M059J (cell line): ENCODE measurements around the gene TTC28. TPM values are rescaled to one million over a fixed set of nuclear protein-coding genes. Genes with fewer than 3 reads are reported as not detected.
"Not testable (repeated sequence)": the region's sequence is repeated elsewhere in the genome, so short reads cannot be mapped to it uniquely, and the experiment has no call there.

Experiments used
- DNase-seq: peaks from one replicate; pipeline ENCODE4 v3.0.0-alpha.2; 2012; ENCODE audit warnings: low read depth
- total RNA-seq: library from RNA; depleted of rRNA; stranded (reverse); fragments of >200 nt; shearing (Covaris generic); gene quantifications from 2 replicates; pipeline ENCODE4 v1.2.3, GENCODE V29; 2014

TTC28 gene
- total RNA-seq, 1 experiment from 2014 or later: 13.9 TPM

DNA sequence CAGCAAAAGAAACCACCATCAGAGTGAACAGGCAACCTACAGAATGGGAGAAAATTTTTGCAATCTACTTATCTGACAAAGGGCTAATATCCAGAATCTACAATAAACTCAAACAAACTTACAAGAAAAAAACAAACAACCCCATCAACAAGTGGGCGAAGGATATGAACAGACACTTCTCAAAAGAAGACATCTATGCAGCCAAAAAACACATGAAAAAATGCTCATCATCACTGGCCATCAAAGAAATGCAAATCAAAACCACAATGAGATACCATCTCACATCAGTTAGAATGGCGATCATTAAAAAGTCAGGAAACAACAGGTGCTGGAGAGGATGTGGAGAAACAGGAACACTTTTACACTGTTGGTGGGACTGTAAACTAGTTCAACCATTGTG is 188.4 kb downstream of the TTC28 start:
- DNase-seq: not testable (repeated sequence)

GRCh38 chr22:28488825-28489224 is 190.8 kb downstream of the TTC28 start:
- DNase-seq: no peak

- DNase-seq: no peak
Observed at GRCh38 chr22:28484662-28485061, 195.0 kb downstream of the TTC28 start.

- DNase-seq: no peak
Observed at GRCh38 chr22:28481725-28482124, 197.9 kb downstream of the TTC28 start.

- no peak for DNase-seq
Observed at GRCh38 chr22:28480000-28480715, 199.5 kb downstream of the TTC28 start.

DNA sequence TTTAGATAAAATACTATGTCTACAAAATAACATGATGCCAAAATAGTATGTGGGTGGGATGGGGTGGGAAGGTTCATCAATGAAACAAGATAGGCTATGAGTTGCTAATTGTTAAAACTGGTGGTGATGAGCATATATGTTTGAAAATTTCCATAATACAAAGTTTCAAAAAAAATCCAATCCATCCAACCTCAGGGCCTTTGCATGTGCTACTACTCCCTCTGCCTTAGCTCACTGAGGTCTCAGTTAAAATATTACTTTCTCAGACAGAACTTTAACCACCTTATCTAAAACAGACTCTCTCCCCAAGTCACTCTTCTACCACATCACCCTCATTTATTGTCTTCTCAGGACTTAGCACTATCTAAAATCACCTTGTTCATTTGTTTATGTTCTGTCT is 201.1 kb downstream of the TTC28 start:
- DNase-seq: no peak

DNA sequence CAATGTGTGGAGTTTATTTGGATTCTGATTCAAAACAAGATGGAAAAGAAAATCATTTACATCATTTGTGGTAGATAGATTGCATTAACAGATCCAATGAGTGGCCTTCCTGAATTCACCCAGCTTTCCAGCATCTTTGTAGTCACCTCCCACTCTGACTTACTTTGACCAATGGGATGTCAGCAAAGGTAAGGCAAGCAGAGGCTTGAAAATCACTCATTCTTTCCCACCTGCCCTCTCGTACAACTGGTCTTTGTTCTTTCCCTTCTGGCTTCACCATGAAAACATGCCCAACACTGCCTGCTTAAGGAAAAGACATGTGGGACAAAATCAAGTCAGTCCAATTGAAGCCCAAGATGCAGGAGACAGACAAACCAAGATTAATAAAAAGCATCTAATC is 202.1 kb downstream of the TTC28 start:
- DNase-seq: no peak

GRCh38 chr22:28474330-28474729 is 205.3 kb downstream of the TTC28 start:
- no peak for DNase-seq

GRCh38 chr22:28473258-28473657 is 206.4 kb downstream of the TTC28 start:
- DNase-seq: no peak

GRCh38 chr22:28467055-28467454 is 212.6 kb downstream of the TTC28 start:
- DNase-seq: not testable (repeated sequence)

DNA sequence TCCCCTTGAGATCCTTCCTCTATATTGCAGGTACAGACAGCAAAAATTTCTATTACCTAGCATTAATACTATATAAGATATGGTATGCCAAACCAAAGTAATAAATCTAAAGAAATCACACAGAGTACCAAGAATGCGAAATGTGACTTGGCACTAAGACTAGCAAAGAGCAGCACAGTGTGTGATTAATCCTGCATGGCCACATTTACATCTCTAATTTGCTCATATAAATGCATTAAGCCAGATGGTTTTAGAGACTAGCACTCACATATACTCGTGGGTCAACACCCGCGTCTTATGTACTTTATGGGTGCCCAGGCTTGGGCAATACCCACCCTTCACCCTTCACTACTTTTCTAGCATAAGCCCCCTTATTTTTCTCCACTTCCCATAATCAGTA is 213.2 kb downstream of the TTC28 start:
- DNase-seq: no peak

DNA sequence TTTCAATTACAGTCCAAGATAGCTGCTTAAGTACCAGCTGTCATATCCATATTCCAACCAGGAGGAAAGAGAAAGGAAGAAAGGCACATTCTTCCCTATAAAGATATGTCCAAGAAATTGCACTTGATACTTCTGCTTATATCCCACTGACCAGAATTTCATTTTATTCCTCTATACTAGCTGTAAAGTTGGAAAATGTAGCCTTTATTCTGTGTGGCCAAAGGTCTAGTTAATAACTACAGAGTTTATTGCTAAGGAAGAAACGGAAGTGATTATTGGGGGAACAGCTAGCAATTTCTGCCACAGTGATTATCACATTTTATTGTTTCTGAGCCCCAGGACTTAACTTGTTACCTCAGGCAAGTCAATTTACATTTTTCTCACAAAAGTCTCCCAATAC is 213.8 kb downstream of the TTC28 start:
- DNase-seq: no peak

- DNase-seq: no peak
Observed at GRCh38 chr22:28464127-28464526, 215.5 kb downstream of the TTC28 start.

DNA sequence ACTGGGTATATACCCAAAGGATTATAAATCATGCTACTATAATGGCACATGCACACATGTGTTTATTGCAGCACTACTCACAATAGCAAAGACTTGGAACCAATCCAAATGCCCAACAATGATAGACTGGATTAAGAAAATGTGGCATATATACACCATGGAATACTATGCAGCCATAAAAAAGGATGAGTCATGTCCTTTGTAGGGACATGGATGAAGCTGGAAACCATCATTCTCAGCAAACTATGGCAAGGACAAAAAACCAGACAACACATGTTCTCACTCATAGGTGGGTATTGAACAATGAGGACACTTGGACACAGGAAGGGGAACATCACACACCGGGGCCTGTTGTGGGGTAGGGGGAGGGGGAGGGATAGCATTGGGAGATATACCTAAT is 216.2 kb downstream of the TTC28 start:
- DNase-seq: not testable (repeated sequence)

DNA sequence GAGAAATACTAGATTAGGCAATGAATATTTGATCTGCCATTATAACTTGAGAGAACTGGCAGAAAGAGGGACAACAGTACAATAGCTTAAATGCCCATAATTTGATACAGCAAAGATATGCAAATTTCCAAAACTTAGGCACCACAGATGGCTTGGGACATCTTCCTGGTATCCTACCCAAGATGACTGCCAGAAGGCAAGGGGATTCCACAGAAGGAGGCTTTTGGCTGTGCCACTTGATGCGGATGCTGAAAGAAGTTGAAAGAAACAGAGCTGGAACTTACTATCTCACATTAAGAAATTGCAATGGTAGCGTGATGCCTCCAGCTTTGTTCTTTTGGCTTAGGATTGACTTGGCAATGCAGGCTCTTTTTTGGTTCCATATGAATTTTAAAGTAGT is 216.7 kb downstream of the TTC28 start:
- DNase-seq: no peak

DNA sequence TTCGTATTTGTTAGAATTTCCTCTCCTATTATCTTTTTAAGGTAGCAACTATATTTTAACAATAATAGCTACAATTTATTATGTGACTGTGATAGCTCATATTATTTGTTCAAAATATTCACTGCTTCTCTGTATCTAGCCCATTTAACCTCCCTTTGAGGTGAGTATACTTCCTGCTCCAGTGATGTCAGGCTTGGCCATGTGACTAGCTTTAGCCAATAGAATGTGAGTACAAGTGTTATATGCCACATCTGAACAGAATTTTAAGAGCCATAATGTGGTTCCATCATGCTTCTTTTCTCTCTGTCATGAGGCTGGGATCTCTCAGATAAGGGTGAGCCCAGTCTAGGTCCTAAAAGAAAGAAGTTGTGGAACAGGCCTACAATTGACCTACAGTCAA is 217.6 kb downstream of the TTC28 start:
- DNase-seq: no peak

- DNase-seq: no peak
Observed at GRCh38 chr22:28454431-28455064, 225.1 kb downstream of the TTC28 start.

DNA sequence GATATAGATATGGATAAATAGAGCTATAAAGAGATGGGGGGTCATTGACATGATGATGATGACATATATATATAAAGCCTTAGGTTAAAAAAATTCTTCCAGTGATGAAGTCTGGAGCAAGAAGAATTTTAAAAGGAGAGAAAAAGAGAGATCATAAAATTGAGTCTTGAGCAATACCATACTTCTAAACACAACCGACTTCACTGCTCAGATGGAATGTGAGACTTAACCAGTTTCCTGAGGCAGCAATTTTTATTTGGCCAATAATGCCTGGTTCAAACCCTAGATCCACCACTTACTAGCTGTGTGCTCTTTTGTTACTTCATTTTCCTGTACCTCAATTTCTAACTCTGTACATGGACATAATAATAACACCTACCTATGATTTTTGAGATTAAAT is 229.5 kb downstream of the TTC28 start:
- no peak for DNase-seq

- no peak for DNase-seq
Observed at GRCh38 chr22:28449041-28449440, 230.6 kb downstream of the TTC28 start.

GRCh38 chr22:28448625-28449024 is 231.0 kb downstream of the TTC28 start:
- no peak for DNase-seq

GRCh38 chr22:28444659-28445058 is 235.0 kb downstream of the TTC28 start:
- no peak for DNase-seq

GRCh38 chr22:28443526-28443876 is 236.1 kb downstream of the TTC28 start:
- peak; percentile 71 for DNase-seq

GRCh38 chr22:28442711-28443525 is 236.7 kb downstream of the TTC28 start:
- peak; percentile 66 for DNase-seq
